GM12865 (cell line): ENCODE results near the gene DDAH1.

Source experiments
- DNase-seq: peaks from one replicate; pipeline ENCODE4 v3.0.0; 2010; ENCODE audit warnings: low read depth
- H3K4me3 ChIP-seq: 2 replicates; pipeline ENCODE4 v1.5.1; 2011; ENCODE audit warnings: mild to moderate bottlenecking, low read depth, low read length, control low read depth
- CTCF ChIP-seq: IDR thresholded peaks from 2 replicates; pipeline ENCODE4 v1.5.1; 2011; ENCODE audit warnings: low read length, control low read depth, low read depth, inconsistent platforms; ENCODE audit not compliant: insufficient read depth; ENCODE audit errors: missing control alignments

DDAH1 gene

GRCh38 chr1:85284202-85284601 is 180.8 kb downstream of the DDAH1 start:
- H3K4me3 ChIP-seq: no peak overlapping the region
- no peak for TF ChIP-seq CTCF
- no peak for DNase-seq

- no peak for TF ChIP-seq CTCF
- H3K4me3 ChIP-seq: no peak overlapping the region
- DNase-seq: no peak
Measured at GRCh38 chr1:85283475-85284199, 181.3 kb downstream of the DDAH1 start.

- DNase-seq: no peak
- H3K4me3 ChIP-seq: no peak overlapping the region
- peak; percentile 17 for TF ChIP-seq CTCF
Measured at GRCh38 chr1:85282424-85282823, 182.5 kb downstream of the DDAH1 start.

GRCh38 chr1:85280636-85281035 is 184.3 kb downstream of the DDAH1 start:
- no peak for TF ChIP-seq CTCF
- no peak overlapping the region for H3K4me3 ChIP-seq
- DNase-seq: no peak

- H3K4me3 ChIP-seq: no peak overlapping the region
- no peak for TF ChIP-seq CTCF
- no peak for DNase-seq
Measured at GRCh38 chr1:85279458-85280080, 185.4 kb downstream of the DDAH1 start.

- peak overlapping the region; percentile 12; the same call in 1 of the 2 replicates for H3K4me3 ChIP-seq
- peak; percentile 75 for DNase-seq
- no peak for TF ChIP-seq CTCF
Measured at GRCh38 chr1:85278853-85279314, 186.1 kb downstream of the DDAH1 start.
